B cell (primary cell): ENCODE results near the gene CD58.

ENCODE experiments used
- EZH2 ChIP-seq: IDR thresholded peaks from 2 replicates; pipeline ENCODE4 v1.6.1; 2012; ENCODE audit warnings: borderline replicate concordance, low read depth, mild to moderate bottlenecking, moderate library complexity, low read length; ENCODE audit not compliant: insufficient read depth, poor library complexity, severe bottlenecking
- TF ChIP-seq, protein P1 (sequence below): fragments of 200-600 bp; IDR thresholded peaks from one replicate; pipeline ENCODE4 v1.8.0; 2022; ENCODE audit warnings: antibody characterized with exemption, mild to moderate bottlenecking

DNA sequence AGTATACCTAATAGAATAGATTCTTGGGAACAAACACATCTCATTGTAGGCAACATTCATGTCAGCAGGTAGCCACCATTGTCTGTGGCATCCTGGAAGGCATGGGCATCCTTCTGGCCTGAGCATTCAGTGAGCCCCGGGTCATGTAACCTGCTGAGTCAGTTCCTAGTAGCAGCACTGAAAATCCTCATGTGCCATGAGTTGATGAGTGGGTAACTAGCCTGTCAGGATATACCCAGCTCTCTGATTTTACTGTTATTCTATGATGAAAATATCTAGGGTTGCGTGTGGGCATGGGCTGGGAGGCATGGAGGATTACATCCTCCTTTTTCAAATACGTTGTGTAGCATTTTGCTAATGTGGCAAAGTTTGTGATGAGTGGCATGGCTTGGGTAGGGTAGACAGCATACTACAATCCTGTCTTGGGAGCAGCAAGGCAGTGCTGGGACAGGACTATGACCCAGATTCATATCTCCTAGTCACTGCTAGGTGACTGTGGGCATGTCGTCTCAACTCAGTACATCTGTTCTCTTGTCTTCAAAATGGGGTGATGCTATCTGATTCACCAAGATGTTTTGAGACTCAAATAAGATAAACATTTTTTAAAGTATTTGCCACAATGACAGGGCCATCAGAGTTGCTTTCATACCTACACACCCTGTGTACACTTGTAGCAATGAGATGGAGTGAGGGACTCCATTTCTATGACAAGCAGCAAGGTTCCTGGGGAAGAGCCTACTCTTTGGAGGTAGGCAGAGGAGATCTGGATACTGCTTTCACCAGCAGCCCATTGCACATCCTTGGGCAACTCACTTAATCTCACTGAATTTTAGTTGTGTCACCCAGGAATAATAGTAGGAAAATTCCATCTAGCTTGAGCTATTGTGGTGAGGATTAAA is 62.5 kb downstream of the CD58 start:
- TF ChIP-seq EZH2, result no peak
- TF ChIP-seq, protein P1, sequence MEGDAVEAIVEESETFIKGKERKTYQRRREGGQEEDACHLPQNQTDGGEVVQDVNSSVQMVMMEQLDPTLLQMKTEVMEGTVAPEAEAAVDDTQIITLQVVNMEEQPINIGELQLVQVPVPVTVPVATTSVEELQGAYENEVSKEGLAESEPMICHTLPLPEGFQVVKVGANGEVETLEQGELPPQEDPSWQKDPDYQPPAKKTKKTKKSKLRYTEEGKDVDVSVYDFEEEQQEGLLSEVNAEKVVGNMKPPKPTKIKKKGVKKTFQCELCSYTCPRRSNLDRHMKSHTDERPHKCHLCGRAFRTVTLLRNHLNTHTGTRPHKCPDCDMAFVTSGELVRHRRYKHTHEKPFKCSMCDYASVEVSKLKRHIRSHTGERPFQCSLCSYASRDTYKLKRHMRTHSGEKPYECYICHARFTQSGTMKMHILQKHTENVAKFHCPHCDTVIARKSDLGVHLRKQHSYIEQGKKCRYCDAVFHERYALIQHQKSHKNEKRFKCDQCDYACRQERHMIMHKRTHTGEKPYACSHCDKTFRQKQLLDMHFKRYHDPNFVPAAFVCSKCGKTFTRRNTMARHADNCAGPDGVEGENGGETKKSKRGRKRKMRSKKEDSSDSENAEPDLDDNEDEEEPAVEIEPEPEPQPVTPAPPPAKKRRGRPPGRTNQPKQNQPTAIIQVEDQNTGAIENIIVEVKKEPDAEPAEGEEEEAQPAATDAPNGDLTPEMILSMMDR, result no peak
